Measurements from ENCODE around the gene MPPED1. TPM values are rescaled to one million over a fixed set of nuclear protein-coding genes. Genes with fewer than 3 reads are reported as not detected.

The MPPED1 gene
- total RNA-seq, 1 donor from 2014 or later: not detected

DNA sequence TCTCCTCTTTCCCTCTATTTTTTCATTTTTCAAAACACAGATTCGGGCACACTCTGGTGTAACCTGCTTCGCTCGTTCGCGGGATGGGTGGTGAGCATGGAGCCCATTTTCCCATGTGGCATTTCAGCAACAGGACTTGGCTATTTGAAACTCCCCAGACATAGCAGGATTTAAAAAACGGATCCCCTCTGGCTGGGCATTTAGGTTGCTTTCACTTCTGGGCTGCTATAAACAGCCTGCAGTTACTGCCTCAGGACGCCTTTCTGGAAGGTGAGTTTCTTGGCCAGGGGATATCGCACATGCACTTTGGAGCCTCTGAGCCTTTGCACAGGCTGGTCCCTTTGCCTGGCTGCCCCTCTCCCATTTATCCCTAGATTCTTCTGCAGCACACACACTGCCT is 2.8 kb upstream of the MPPED1 start:
- Mint-ChIP-seq H3K36me3 (ENCODE audit: low read depth) (no peaks in the 10 kb centered on the region), H3K4me3 (no peak overlapping the region), H3K27ac (no peak overlapping the region), H3K27me3 (peaks cover 36% of the 10 kb centered on the region), H3K9me3 (no peaks in the 10 kb centered on the region), H3K4me1 (no peaks in the 10 kb centered on the region)
- intact Hi-C loops (cut with micrococcal nuclease): no loop called here
- DNase-seq: no peak

DNA sequence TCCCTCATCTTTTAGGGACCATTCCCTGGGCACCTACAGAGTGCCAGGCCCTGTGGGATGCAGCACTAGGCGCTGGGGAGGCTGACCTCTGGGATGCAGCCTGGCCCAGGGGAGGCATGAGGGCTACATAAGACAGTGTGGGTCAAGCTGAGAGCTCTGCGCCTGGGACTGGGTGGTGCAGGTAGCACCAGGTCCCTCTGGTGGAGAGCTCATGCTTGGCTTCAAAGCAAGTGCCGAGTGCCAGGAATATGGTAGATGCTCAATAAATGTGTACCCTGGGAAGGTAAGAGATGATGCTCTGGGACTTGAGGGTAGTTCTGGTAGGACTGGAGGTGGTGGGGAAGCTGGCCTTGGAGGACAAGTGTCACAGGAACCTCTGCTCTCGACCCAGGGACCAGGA is 2.0 kb upstream of the MPPED1 start:
- H3K36me3 Mint-ChIP-seq (ENCODE audit: low read depth): no peaks in the 10 kb centered on the region
- H3K9me3 Mint-ChIP-seq: no peaks in the 10 kb centered on the region
- no peaks in the 10 kb centered on the region for H3K4me1 Mint-ChIP-seq
- DNase-seq: no peak
- H3K4me3 Mint-ChIP-seq: no peak overlapping the region
- peaks cover 44% of the 10 kb centered on the region for H3K27me3 Mint-ChIP-seq
- H3K27ac Mint-ChIP-seq: no peak overlapping the region
- intact Hi-C loops (cut with micrococcal nuclease): no loop called here

DNA sequence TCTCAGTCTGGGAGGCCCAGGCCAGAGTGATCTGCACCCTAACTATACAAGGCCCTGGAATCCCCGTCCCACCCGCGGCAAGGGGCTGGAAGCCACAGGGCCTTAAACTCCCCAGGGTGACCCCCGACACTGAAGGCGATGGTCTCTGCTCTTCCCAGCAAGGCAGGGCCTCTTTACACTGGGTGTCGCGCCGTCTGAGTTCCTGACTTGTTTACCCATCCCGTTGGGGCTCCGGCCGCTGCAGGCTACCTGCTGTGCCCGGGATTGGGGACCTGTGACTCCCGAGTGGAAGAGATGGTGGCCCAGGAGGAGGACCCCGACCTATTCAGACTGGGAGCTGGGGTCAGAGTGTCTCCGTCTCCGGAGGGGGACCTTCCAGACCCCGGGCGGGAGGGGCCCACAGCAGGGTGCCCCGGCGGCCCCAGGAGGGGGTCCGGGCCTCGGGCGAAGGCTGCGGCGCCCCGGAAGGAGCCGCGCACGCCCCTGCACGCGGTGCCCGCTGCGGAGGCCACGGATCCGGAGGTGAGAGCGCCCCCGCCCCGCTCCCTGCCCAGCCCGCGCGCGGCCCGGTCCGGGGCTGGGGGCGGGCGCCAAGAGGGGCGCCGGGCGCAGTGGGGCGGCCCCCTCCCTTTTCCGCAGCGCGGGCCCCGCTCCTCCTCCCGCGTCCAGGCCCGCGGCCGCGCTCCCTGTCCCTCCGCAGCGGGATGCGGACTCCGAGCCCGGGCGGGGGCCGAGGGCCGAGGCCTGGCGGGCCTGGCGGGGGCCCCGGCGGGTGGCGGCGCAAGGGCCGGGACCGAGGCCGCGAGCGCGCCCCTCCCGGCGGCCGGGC is 560 bp upstream of the MPPED1 start:
- Mint-ChIP-seq H3K27me3 (peaks cover 52% of the 10 kb centered on the region), H3K9me3 (no peaks in the 10 kb centered on the region)

DNA sequence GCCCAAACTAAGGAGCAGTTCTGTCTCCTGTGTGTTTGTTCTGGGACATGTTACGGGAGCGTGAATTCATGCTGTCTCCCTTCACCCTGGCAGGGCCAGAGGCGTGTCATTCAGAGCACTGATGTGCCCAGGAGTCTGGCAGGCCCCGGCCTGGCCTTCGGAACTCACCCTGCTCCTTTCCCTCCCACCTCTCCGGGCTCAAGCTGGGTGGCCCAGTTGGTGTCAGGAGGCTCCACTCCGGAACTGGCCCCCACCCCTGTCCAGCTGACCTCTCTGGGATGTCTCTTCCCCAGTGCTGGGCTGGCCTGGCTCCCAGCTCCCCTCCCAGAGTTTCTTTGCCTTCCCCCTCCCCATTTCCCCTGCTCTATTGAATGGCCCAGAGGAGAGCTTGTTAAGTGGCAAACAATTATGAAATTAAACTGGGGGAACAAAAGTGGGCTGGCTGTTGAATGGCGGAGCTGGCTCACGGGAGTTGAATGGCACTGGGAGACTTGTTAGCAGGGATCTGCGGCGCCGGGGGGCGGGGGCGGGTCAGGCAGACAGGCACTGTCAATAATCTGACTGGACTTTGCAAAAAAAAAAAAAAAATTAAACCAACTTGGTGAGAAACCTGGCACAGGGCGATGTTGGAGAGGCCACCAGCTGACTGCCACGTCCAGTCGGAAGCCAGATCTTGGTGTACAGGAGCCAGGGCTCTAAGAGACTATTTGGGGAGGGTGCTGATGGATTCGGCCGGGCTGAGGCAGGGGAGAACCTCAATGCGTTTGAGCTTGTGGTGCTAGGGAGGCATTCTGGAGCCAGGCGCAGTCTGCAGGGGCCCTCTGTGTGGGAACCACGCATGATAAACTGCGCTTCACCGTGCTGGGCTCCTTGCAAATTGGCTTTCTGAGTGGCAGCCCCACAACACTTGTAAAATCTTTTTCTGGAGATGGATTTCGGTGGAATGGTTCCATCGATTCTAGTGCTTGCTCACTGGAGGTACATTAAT is 1.3 kb downstream of the MPPED1 start:
- peaks cover 58% of the 10 kb centered on the region for H3K27me3 Mint-ChIP-seq
- no peak for DNase-seq
- H3K9me3 Mint-ChIP-seq: no peaks in the 10 kb centered on the region
- intact Hi-C loops (cut with micrococcal nuclease): no loop called here
- H3K27ac Mint-ChIP-seq: no peak overlapping the region
- no peaks in the 10 kb centered on the region for H3K4me1 Mint-ChIP-seq
- no peak overlapping the region for H3K4me3 Mint-ChIP-seq
- H3K36me3 Mint-ChIP-seq (ENCODE audit: low read depth): no peaks in the 10 kb centered on the region

More for the DNA sequence above, 560 bp upstream of the MPPED1 start:
- no peak for DNase-seq
- H3K36me3 Mint-ChIP-seq (ENCODE audit: low read depth): no peaks in the 10 kb centered on the region
- no peak overlapping the region for H3K4me3 Mint-ChIP-seq
- no peak overlapping the region for H3K27ac Mint-ChIP-seq
- no peaks in the 10 kb centered on the region for H3K4me1 Mint-ChIP-seq
- intact Hi-C loops (cut with micrococcal nuclease): no loop called here

DNA sequence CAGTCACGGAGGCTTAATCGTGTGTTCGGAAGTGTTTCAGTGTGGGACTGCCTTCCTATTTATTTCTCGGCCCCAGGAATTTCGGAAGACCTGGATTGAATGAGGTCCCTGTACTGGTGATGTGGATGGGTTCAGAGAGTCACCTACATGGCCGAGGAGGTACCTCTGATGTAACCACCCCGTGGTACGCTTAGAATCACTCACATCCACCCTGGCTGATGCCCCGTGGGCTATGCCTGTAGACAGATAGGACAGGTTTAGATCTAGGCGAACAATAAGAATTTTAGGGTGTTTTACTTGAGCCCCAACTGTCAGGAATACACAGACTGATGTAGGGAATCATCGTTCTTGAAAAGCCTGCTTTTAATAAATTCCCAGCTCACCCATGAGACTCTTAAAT is 2.0 kb downstream of the MPPED1 start:
- H3K4me1 Mint-ChIP-seq: no peaks in the 10 kb centered on the region
- peaks cover 58% of the 10 kb centered on the region for H3K27me3 Mint-ChIP-seq
- H3K36me3 Mint-ChIP-seq (ENCODE audit: low read depth): no peaks in the 10 kb centered on the region
- DNase-seq: no peak
- H3K4me3 Mint-ChIP-seq: no peak overlapping the region
- intact Hi-C loops (cut with micrococcal nuclease): no loop called here
- no peak overlapping the region for H3K27ac Mint-ChIP-seq
- H3K9me3 Mint-ChIP-seq: no peaks in the 10 kb centered on the region

DNA sequence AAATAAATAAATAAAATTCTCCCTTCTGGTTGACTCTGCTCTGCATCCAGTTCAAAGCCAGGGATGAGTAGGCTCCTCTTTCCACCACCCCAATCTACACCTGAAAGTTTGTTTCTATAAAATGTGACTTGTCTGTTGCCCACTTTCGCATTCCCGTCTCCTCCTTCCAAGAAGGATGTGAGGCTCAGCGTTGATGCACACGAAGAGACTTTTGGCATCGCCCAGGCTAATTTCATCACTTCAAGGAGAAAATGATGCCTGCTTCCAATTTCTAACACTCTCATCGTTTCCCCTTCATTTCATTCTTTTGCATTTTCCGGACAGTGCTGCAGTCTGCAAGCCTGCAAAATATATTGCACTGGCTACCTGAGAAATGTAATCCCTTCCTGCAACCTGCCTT is 3.9 kb downstream of the MPPED1 start:
- Mint-ChIP-seq H3K4me3 (no peak overlapping the region), H3K36me3 (ENCODE audit: low read depth) (no peaks in the 10 kb centered on the region), H3K27ac (no peak overlapping the region), H3K9me3 (no peaks in the 10 kb centered on the region), H3K4me1 (no peaks in the 10 kb centered on the region), H3K27me3 (peaks cover 44% of the 10 kb centered on the region)
- intact Hi-C loops (cut with micrococcal nuclease): no loop called here
- DNase-seq: no peak

DNA sequence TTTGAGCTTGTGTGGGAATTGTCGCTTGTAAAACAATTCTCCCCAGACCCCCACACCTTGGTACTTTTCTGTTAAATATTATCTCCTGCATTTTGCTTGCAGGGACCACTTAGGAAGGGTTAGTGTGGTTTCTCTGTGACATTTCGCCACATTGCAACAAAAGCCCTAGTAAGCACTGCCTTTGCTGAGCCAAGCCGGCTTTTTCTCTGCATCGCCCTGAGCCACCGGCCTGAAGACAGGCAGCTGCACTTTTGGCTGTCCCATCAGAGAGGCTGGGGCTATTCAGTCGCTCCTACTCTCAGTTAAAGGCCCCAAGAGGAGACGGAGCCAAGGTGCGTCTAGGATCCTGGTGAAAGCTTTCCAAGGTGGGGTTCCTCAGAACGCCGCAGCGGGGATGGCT is 5.7 kb downstream of the MPPED1 start:
- intact Hi-C loops (cut with micrococcal nuclease): no loop called here
- Mint-ChIP-seq H3K9me3 (no peaks in the 10 kb centered on the region), H3K4me3 (no peak overlapping the region), H3K27me3 (peaks cover 36% of the 10 kb centered on the region), H3K27ac (no peak overlapping the region), H3K4me1 (no peaks in the 10 kb centered on the region), H3K36me3 (ENCODE audit: low read depth) (no peaks in the 10 kb centered on the region)
- no peak for DNase-seq

DNA sequence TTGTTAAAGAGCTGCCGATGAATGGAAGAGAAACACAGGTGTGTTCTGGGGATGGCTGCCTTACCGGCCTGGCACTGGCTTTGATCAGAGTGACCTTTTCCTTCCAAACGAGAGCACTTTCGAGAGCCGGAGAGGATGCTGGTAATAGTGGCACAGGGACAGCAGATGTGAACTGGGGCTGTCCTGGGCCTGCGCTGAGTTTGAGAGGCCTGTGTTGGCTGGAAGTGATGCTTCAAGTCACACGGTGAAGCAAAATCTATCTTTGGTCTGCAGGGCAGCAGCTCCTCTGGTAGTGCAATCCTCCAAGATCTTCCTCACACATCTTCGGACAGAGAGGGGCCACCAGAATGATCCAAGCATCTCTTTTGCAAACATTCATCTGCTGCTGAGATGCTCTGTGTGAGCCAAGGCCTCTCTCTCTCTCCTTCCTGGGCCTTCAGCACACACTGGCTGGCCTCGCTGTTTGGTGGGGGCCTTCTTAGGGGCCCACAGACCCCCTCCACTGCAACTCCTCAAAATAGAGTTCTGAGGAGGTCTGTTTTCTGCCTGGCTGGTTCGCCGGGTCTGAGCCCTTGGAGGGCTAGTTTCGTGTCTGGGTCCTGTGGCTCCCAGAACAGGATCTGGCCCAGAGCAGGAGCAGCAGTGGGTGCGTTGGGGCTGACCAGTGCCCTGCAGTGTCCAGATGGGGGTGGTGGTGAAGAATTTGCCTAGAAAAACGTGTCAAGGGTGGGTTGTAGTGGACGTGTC is 6.4 kb downstream of the MPPED1 start:
- intact Hi-C loops (cut with micrococcal nuclease): no loop called here
- no peaks in the 10 kb centered on the region for H3K36me3 Mint-ChIP-seq (ENCODE audit: low read depth)
- H3K9me3 Mint-ChIP-seq: no peaks in the 10 kb centered on the region
- H3K27ac Mint-ChIP-seq: no peak overlapping the region
- no peaks in the 10 kb centered on the region for H3K4me1 Mint-ChIP-seq
- DNase-seq: no peak
- H3K4me3 Mint-ChIP-seq: no peak overlapping the region
- H3K27me3 Mint-ChIP-seq: peaks cover 29% of the 10 kb centered on the region

DNA sequence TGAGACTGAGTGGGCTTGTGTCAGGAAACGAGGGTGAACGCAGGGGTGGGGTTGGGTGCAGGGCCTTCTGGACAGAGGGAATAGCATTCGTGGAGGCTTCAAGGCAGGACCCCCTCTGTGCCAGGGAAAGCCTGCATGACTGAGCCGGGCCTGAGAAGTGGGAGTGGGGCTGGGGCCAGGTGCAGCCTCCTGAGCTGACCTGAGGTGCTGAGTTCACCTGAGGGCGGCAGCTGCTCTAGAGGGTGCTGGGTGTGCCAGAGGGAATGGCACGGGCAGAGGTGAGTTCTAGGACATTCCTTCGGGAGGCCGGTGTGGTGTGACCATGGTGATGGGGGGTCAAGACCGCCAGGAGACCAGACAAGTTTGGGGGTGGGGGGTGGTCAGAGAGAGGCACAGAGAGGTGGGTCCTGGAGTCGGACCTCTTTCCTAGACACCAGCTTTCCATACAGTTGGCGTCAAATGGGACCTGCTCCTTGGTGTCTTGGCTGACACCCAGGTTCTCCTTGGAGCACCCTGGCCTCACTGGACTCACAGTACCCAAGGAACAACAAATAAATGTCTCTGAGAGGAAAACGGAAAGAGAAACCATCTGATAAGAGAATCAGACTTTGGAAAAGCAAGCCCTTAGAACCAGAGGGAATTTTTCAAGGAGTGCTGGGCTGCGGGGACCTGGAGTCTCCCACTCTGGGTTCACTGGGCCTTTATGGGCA is 7.7 kb downstream of the MPPED1 start:
- H3K27me3 Mint-ChIP-seq: peaks cover 17% of the 10 kb centered on the region

DNA sequence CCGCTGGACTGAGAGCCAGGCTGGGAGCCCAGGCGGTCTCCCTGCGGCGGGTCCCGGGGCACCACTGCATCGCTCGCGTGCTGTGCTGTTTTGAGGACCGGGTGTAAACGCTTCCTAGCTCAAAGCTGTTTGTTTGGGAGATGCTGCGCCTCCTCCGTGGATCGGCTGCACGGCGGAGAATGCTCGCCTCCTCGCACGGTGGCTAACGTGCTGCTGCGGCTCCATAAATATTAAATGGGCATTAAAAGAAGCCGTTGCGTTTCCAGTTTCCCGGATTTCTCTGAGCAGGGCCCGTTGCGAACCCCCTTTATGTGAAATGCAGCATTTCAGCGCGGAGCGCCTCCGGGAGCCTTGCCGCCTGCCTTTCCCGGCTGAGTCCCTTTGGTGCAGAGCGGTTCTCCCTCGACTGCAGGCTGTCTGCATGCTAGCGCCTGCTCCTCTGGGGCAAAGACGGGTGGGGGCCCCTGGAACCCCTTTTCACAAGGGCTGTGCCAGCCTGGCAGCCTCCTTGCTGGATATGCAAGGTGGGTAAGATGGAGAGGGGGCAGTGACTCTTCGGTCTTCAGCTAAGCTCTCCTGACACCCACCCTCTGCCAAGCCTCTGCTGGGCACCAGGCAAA is 9.3 kb downstream of the MPPED1 start:
- no peaks in the 10 kb centered on the region for H3K9me3 Mint-ChIP-seq
- no peak overlapping the region for H3K27ac Mint-ChIP-seq

More for the DNA sequence above, 7.7 kb downstream of the MPPED1 start:
- no peak for DNase-seq
- Mint-ChIP-seq H3K9me3 (no peaks in the 10 kb centered on the region), H3K4me1 (no peaks in the 10 kb centered on the region), H3K36me3 (ENCODE audit: low read depth) (no peaks in the 10 kb centered on the region), H3K4me3 (no peak overlapping the region), H3K27ac (no peak overlapping the region)
- intact Hi-C loops (cut with micrococcal nuclease): no loop called here

DNA sequence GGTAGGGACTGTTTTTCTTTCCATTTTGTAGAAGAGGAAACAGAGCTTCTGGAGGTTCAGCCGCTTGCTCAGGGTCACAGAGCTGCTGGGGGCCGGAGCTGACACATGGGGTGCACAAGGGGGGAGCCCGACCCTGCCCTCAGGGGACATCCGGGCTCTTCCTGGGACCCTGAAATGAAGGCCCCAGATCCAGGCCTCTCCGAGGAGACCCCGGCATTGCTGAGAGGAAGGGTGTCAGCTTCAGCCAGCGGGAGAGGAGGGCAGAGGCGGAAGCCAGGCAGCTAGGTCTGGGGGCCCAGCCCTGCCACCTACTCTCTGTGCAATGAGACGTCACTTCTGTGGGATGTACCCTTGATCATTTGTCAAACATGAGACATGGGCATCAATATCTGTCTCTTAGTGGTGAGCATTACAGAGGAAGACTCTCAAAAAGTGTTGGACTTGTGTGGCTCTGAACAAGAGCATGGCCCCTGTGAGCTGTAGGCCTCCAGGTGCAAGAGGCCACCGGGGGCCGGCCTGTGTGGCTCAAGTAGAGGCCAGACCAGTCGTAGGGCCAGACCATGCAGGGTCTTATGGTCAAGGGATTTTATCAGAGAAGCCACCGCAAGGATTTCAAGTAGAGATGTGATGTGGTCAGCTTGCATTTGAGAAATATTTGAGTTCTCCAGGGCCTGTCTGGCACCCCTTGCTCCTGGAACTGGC is 10.3 kb downstream of the MPPED1 start:
- Mint-ChIP-seq H3K4me1 (no peaks in the 10 kb centered on the region), H3K4me3 (no peak overlapping the region), H3K27ac (no peak overlapping the region), H3K9me3 (no peaks in the 10 kb centered on the region), H3K27me3 (peaks cover under 1% of the 10 kb centered on the region), H3K36me3 (ENCODE audit: low read depth) (no peaks in the 10 kb centered on the region)
- DNase-seq: no peak
- intact Hi-C loops (cut with micrococcal nuclease): no loop called here

More for the DNA sequence above, 9.3 kb downstream of the MPPED1 start:
- DNase-seq: no peak
- H3K4me1 Mint-ChIP-seq: no peaks in the 10 kb centered on the region
- H3K27me3 Mint-ChIP-seq: peaks cover 6% of the 10 kb centered on the region
- no peak overlapping the region for H3K4me3 Mint-ChIP-seq
- intact Hi-C loops (cut with micrococcal nuclease): no loop called here
- H3K36me3 Mint-ChIP-seq (ENCODE audit: low read depth): no peaks in the 10 kb centered on the region

DNA sequence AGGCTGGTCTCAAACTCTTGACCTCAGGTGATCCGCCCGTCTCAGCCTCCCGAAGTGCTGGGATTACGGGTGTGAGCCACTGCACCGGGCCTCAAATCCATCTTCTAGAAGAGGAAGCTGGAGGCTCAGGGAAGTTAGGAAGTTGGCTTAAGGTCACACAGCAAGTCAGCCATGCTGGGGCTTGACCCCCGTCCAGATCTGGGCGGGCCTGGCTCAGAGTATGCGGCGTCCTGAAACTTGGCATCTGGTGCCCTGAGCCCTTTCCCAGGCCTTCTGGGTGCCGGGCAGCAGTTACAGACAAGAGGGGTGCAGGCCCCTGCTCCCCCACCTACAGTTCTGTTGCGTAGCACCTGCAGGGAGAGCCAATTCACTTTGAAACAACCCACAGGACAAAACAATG is 11.2 kb downstream of the MPPED1 start:
- Mint-ChIP-seq H3K4me3 (no peak overlapping the region), H3K9me3 (no peaks in the 10 kb centered on the region), H3K27ac (no peak overlapping the region), H3K4me1 (no peaks in the 10 kb centered on the region), H3K36me3 (ENCODE audit: low read depth) (no peaks in the 10 kb centered on the region), H3K27me3 (no peaks in the 10 kb centered on the region)
- no peak for DNase-seq
- intact Hi-C loops (cut with micrococcal nuclease): no loop called here

Measured in activated CD4-positive, alpha-beta T cell treated with anti-CD3 and anti-CD28 coated beads, Interleukin-2, amount 10 ng/mL, durations not matched to agents 24 days and 14 days (primary cell).